ENCODE results near the gene FXYD5.

FXYD5 gene

DNA sequence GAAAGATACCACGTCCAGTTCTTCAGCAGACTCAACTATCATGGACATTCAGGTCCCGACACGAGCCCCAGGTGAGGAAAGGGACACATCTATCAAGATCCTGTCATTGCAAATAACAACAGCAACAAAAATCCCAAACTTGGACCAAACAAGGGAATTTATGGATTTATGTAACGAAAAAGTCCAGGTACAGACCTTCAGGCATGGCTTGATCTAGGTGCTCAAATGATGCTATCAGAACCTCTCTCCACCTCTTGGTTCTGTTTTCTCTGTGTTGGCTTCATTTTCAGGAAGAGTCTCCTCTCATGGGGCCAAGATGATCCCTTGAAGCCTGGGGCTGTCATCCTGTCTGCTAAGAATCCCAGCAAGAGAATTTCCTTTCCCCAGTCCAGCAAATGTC is 2.9 kb downstream of the FXYD5 start:
- no peak for FAIRE-seq

GRCh38 chr19:35159606-35160005 is 5.1 kb downstream of the FXYD5 start:
- no peak for FAIRE-seq

DNA sequence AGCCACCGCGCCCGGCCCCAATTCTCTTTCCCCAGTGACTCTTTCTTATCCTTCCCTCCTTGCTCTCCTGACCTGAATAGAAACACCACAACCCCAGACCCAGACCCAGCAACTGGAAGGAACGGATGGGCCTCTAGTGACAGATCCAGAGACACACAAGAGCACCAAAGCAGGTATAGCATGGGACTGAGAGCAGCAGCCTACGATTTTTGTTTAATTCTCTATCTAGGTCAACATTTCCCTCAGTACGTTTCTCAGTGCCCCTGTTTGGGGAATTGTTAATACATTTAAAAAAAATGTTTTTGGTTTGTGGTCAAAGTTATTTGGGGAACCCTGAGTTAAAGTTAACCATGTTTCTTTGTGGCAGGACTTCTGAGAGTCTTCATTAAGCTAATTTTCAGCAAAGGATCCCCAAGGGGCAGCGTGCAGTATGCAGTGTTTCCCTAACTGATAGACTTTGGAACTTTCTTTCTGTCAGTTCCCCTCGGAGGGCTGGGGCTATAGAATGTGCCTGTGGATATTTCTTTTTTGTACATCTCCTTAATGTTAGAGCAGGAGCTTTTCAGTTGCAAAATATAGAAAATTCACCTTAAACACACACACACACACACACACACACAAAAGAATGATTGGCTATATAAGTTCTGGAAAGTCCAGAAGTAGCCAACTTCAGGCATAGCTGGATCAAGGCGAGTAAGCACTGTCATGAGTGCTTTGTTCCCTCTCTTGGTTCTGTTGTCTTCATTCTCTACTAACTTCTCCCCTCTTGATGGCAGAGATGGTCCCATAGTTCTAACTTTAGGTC is 6.3 kb downstream of the FXYD5 start:
- FAIRE-seq, result no peak

GRCh38 chr19:35161434-35161743 is 6.9 kb downstream of the FXYD5 start:
- FAIRE-seq, result no peak

DNA sequence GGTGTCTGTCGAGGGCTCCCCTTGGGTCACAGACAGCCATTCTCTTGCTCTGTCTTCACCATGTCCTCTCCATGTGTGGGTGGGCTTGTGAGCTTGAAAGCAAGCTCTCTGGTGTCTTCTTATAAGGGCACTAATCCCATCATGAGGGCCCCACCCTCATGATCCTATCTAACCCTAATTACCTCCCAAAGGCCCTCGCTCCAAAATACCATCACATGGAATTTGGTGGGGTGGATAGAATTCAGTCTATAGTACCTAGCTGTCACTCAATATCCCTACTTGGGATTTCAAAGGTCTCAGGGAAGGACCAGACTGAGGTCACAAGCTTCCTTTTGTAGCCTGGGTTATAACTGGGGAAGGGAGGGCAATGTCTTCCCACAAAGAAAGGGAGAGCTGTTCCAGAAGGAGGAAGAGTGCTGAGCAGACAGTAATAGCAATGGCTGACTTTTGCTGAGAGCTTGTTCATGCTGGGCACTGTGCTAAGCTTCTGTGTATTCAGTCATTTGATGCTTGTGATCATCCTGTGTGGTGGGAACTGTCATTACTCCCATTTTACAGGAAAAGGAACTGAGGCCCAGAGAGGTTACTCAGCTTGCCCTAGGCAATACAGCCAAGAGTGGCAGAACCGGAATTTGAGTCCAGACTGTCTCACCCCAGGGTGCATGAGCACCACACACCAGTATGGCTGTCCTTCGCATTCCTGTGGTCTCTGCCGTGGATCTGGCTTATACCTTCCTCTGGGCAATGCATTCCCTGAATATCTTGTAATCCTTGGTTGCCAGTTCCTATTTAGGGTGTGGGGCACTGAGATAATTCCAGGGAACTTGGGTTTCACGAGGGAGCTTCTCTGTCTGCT is 8.2 kb downstream of the FXYD5 start:
- FAIRE-seq, result no peak

DNA sequence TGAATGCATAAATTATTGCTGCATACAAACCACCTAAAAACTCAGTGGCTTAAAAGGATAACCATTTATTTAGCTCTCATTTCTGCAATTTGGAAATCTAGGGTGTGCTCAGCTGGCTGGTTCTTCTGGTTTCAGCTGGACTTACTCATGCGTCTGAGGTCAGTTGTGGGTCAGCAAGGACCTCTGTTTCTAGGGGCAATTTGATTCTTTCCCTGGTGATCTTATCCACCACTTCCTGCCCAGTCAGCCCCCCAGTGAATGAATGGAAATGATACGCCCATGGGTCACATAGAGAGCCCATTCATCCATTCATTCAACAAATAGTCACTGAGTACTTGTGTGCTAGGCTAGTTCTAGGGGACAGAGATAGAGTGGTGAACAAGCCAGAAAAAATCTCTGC is 9.9 kb downstream of the FXYD5 start:
- FAIRE-seq, result no peak

DNA sequence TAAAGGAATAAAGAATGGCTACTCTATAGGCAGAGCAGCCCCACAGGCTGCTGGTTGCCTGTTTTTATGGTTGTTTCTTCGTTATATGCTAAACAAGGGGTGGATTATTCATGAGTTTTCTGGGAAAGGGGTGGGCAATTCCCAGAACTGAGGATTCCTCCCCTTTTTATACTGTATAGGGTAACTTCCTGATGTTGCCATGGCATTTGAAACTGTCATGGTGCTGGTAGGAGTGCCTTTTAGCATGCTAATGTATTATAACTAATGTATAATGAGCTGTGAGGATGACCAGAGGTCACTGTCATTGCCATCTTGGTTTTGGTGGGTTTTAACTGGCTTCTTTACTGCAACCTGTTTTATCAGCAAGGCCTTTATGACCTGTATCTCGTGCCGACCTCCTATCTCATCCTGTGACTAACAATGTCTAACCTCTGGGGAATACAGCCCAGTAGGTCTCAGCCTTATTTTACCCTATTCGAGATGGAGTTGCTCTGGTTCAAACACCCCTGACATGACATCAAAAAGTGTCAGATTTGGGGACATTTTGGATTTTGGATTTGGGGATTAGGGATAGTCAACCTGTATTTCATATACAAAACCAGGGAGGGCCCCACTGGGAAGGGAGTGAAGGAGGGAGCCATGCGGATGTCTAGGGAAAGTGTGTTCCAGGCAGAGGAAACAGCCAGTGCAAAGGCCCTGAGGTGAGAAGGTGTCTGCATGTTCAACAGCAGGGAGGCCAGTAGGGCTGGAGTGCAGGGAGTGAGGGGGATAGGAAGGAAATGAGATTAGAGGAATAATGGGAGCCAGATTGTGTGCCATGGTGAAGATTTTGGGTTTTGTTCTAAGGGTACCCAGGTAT is 10.9 kb downstream of the FXYD5 start:
- no peak for FAIRE-seq

GRCh38 chr19:35166100-35167063 is 11.8 kb downstream of the FXYD5 start:
- FAIRE-seq, result no peak

GRCh38 chr19:35167251-35168119 is 12.9 kb downstream of the FXYD5 start:
- FAIRE-seq, result no peak

- FAIRE-seq, result no peak
Observed at GRCh38 chr19:35168196-35168595, 13.7 kb downstream of the FXYD5 start.

GRCh38 chr19:35169221-35169995 is 14.9 kb downstream of the FXYD5 start:
- no peak for FAIRE-seq

GRCh38 chr19:35170359-35171061 is 16.0 kb downstream of the FXYD5 start:
- FAIRE-seq, result no peak

DNA sequence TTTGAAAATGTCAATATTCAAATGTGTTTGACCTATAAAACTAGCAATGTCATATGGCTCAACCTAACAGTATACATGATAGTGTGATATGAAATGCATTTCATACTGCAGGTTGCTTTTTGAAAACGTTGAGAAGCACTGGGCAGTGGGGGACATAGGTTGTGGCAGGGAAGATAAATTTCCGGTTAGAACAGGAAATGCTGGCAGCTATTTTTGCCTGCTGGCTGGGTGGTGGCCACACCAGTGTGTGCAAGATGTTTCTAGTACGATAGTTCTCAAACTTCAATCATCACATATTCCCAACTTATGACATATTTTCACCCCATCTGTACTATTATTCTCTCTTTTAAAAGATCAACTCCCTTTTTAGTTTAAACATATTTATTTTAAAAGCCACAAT is 17.2 kb downstream of the FXYD5 start:
- FAIRE-seq, result no peak

DNA sequence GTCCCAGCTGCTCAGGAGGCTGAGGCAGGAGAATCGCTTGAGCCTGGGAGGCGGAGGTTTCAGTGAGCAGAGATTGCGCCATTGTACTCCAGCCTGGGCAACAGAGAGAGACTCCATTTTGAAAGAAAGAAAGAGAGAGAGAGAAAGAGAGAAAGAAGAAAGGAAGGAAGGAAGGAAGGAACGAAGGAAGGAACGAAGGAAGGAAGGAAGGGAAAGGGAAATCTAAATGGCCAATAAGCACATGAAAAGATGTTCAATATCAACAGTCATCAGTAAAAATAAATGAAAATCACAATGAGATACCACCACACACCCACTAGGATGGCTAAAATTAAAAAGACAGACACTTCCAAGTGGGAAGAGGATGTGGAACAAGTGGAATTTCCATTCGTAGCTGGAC is 19.7 kb downstream of the FXYD5 start:
- FAIRE-seq, result no peak

DNA sequence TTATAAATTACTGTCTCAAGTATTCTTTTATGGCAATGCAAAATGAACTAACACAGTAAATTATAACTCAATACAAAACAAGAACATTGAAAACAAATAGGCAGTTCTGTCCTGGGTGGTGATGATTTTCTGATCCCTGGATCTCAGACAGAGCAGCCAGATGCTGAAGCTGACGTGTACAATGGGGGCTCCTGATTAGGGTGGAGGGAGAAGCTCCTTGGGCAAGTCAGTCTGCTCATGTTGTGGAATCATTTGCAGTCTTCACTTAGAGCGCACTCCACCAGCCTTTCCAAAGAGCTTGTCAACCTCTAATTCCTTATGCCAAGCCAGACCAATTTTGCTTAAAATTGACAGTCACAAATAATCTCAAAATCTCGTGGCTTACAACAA is 21.6 kb downstream of the FXYD5 start:
- no peak for FAIRE-seq

- FAIRE-seq, result no peak
Observed at GRCh38 chr19:35177377-35178274, 23.1 kb downstream of the FXYD5 start.

DNA sequence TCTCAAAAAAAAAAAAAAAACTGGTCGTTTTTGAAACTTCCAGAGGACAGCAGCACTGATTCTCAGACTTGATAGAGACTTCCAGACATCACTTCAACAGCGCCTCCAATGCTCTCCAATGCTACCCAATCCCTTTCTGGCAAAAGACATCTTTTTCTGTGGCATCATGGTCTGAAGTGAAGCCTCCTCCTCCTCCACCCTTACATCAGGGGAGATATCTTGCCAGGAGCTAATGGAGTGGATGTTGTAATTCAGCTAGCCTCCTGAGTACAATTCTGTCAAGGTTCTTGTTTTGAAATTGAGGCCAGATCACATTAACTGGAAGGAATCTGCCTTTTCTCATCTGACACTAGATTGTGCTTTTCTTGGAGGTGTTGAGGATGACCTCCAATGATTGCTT is 24.2 kb downstream of the FXYD5 start:
- no peak for FAIRE-seq

- no peak for FAIRE-seq
Observed at GRCh38 chr19:35179830-35180229, 25.3 kb downstream of the FXYD5 start.

Measured in endometrium (tissue), 2 donors.